A673 (cell line): ENCODE results near the gene PANX2.

Experiments used
- EZH2 ChIP-seq: fragments of 200-600 bp; sonication (generic); IDR thresholded peaks from 2 replicates; pipeline ENCODE4 v1.6.1; 2017; ENCODE audit warnings: borderline replicate concordance, low read depth, mild to moderate bottlenecking, mixed read lengths, antibody characterized with exemption, low read length; ENCODE audit not compliant: poor library complexity, severe bottlenecking
- TF ChIP-seq, protein P1 (sequence below): fragments of 300-800, 200-600 bp; sonication (generic); conservative IDR thresholded peaks from 2 replicates; pipeline ENCODE4 v1.5.1; 2017; ENCODE audit warnings: low read depth, mild to moderate bottlenecking, antibody characterized with exemption, low read length, moderate library complexity, mixed read lengths

DNA sequence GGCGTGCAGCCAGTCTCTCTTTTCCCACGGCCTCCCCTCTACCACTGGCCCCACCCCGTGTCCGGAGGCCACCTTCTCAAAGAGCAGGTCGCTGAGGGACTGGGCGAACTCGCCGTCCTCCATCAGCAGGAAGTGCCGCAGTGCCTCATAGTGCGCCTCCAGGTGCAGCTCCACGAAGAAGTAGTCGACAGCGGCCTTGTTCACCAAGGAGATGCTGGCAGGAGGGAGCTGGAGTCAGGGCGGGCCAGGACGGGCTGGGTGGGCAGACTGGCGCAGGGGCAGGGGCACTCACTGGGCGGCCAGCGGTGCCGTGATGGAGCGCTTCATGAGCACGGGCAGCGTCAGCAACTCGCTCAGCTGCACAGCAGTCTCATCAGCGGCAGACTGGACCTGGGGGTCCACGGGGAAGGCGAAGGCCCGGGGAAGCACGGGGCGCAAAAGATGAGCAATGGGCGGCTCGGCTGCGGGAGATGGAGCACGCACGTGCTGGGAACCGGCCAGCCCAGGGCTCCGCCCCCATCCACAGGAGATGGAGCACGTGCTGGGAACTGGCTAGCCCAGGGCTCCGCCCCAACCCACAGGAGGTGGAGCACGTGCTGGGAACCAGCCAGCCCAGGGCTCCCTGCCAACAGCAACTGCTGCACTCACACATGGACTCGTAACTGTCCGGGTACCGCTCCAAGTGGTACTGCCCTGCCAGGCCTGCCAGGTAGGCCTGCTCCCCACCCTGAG lies 48.6 kb downstream of the PANX2 start:
- TF ChIP-seq, protein P1, sequence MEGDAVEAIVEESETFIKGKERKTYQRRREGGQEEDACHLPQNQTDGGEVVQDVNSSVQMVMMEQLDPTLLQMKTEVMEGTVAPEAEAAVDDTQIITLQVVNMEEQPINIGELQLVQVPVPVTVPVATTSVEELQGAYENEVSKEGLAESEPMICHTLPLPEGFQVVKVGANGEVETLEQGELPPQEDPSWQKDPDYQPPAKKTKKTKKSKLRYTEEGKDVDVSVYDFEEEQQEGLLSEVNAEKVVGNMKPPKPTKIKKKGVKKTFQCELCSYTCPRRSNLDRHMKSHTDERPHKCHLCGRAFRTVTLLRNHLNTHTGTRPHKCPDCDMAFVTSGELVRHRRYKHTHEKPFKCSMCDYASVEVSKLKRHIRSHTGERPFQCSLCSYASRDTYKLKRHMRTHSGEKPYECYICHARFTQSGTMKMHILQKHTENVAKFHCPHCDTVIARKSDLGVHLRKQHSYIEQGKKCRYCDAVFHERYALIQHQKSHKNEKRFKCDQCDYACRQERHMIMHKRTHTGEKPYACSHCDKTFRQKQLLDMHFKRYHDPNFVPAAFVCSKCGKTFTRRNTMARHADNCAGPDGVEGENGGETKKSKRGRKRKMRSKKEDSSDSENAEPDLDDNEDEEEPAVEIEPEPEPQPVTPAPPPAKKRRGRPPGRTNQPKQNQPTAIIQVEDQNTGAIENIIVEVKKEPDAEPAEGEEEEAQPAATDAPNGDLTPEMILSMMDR, result no peak
- no peak for TF ChIP-seq EZH2
